Activated naive CD8-positive, alpha-beta T cell treated with anti-CD3 and anti-CD28 coated beads, Interleukin-2, amount 50 U/mL, for 24 hours (primary cell): ENCODE results near the gene B4GALNT1.
A peak's percentile ranks its signal among the peaks of the same experiment; 100 is the strongest.
"Not testable (repeated sequence)": the region's sequence is repeated elsewhere in the genome, so short reads cannot be mapped to it uniquely, and the experiment has no call there.

Experiments
- ATAC-seq: fragments of 150-1000 bp; cut with Tn5 transposase; one replicate; pipeline ENCODE4 v1.10.0; 2021
- DNase-seq: peaks from one replicate; pipeline ENCODE4 v3.0.0; 2021
- H3K27ac Mint-ChIP-seq: one replicate; pipeline ENCODE4 v1.8.0; 2021; ENCODE audit warnings: mild to moderate bottlenecking, mixed read lengths
- H3K27me3 Mint-ChIP-seq: one replicate; pipeline ENCODE4 v1.8.0; 2021; ENCODE audit warnings: mixed read lengths
- H3K36me3 Mint-ChIP-seq: one replicate; pipeline ENCODE4 v1.8.0; 2021; ENCODE audit warnings: low read depth, mixed read lengths
- H3K4me1 Mint-ChIP-seq: one replicate; pipeline ENCODE4 v1.8.0; 2021; ENCODE audit warnings: mixed read lengths
- H3K4me3 Mint-ChIP-seq: one replicate; pipeline ENCODE4 v1.8.0; 2021; ENCODE audit warnings: mild to moderate bottlenecking, moderate library complexity, mixed read lengths
- H3K9me3 Mint-ChIP-seq: one replicate; pipeline ENCODE4 v1.8.0; 2021; ENCODE audit warnings: mixed read lengths

B4GALNT1 gene

DNA sequence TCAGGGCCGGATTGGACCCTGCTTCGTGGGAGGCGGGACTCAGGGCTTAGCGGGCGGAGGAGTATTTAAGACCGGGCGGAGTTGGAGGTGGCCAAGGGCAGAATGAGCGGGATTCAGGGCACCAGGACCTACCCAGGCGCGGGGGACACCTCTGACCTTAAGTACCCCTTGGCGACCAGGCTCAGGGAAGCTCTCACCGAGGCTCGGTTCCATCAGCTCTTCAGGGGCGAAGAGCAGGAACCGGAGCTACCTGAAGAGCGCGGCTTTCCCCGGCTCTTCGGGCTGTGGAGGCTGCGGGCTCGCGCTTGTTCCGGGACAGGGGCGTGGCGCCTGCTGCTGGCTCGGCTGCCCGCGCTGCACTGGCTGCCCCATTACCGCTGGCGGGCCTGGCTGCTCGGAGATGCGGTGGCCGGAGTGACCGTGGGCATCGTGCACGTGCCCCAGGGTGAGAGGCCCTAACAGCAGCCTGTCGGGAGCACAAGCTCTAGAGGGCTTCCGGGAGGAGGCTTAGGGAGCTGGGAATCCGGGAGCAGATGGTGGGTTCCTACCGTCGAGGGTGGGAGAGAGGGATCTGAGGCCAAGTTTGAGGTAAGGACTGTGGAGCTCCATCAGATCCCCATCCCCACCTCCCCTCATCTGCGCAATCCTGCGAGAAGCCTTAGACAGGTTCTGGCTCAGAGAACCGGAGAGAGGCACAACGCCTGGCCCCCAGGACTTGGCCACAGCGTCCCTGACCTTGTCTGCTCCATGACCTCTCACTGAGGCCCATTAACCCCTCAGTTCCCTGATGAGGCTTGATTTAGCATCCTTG, 13.4 kb downstream of the B4GALNT1 start:
- DNase-seq (no peak), ATAC-seq (no peak)
- no peak overlapping the region for H3K4me3 Mint-ChIP-seq
- no peaks in the 10 kb centered on the region for H3K36me3 Mint-ChIP-seq
- no peak overlapping the region for H3K27ac Mint-ChIP-seq
- peaks cover 87% of the 10 kb centered on the region for H3K27me3 Mint-ChIP-seq
- H3K4me1 Mint-ChIP-seq: peaks cover 24% of the 10 kb centered on the region
- H3K9me3 Mint-ChIP-seq: no peaks in the 10 kb centered on the region

DNA sequence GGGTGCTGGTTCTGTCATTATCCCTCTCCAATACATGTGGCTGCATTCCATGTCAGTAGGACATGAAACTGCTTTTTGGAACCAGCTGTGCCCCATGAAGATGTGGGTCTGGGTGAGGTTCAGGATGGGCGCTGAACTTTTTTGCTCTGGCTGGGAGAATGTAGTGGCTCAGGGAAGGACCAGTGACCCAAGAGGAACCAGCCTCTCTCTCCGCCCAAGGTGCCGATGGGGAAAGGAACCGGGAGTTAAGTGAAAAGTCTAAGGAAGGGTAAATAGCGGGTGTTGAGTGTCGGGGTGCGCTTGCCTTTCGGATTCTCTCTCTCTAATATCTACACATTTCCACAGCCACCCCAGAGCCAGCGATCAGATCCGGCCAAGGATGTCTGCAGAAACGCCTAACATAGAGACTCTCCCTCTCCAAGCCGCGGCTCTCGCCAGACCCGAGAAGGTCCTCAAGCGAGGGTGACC, 14.0 kb downstream of the B4GALNT1 start:
- ATAC-seq: no peak
- no peak overlapping the region for H3K4me3 Mint-ChIP-seq
- H3K9me3 Mint-ChIP-seq: no peaks in the 10 kb centered on the region
- H3K4me1 Mint-ChIP-seq: peaks cover 24% of the 10 kb centered on the region
- no peak overlapping the region for H3K27ac Mint-ChIP-seq
- no peaks in the 10 kb centered on the region for H3K36me3 Mint-ChIP-seq
- H3K27me3 Mint-ChIP-seq: peaks cover 80% of the 10 kb centered on the region
- DNase-seq: no peak

DNA sequence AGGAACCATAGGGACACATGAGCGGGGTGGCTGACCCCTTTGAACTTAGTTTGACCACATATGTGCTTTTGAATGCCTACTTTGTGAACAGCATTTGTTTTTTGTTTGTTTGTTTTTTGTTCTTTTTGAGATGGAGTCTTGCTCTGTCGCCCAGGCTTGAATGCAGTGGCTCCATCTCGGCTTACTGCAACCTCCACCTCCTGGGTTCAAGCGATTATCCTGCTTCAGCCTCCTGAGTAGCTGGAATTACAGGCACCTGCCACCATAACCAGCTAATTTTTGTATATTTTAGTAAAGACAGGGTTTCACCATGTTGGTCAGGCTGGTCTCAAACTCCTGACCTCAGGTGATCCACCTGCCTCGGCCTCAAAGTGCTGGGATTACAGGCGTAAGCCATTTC, 14.6 kb downstream of the B4GALNT1 start:
- not testable (repeated sequence) for ATAC-seq, H3K36me3 Mint-ChIP-seq, H3K9me3 Mint-ChIP-seq, H3K4me3 Mint-ChIP-seq, DNase-seq, H3K27ac Mint-ChIP-seq
- Mint-ChIP-seq H3K27me3 (peaks cover 75% of the 10 kb centered on the region), H3K4me1 (peaks cover 24% of the 10 kb centered on the region)

DNA sequence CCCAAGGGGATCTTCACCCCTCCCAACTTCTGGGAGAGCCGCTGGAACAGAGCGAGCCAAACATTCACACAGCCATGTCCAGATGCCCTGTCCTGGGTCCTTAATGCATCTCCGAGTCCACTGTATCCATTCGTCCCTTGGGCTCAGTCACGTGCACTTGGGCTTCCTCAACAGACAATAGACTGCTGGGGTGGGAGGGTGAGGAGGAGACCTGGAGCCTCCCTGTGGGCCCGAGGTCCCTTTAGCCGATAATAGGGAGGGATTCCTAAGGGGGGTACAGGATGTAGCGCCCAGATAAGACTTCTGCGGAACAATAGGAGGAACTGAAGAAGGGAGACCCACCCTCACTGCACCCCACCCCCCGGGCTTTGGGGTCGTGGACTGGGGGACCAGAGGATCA, 15.1 kb downstream of the B4GALNT1 start:
- ATAC-seq (no peak), DNase-seq (no peak)
- peaks cover 71% of the 10 kb centered on the region for H3K27me3 Mint-ChIP-seq
- no peaks in the 10 kb centered on the region for H3K36me3 Mint-ChIP-seq
- H3K9me3 Mint-ChIP-seq: no peaks in the 10 kb centered on the region
- H3K27ac Mint-ChIP-seq: no peak overlapping the region
- H3K4me3 Mint-ChIP-seq: no peak overlapping the region
- H3K4me1 Mint-ChIP-seq: peaks cover 24% of the 10 kb centered on the region

DNA sequence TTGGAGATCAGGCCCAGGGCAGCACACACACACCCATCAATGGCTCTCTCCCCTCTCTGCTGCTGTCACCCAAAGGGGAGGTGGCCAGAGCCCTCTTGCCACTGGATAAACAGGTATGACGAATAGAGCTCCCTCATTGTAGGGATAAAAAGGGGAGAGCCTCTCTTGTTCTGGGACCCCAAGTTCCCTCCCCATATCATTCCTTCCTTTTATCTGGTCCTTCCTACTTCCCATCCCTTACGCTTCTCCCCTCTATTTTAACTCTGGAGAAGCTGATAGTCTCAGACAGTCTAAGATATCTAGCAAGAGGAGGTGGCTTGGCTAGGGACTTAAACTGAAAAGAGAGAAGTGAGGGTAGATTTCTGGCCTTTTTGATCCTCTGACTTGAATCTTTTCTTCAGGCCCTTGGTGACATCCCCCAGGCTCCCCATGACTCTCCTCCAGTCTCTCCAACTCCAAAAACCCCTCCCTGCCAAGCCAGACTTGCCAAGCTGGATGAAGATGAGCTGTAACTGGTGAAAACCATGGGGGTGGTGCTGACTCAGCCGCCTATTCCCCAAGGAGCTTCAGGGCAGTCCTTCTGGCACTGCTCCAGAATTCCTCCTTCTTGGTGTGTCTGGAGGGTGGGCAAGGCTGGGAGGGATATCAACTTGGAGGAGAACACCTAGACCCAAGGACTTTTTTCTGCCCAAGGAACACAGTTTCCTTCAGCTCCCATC, 16.5 kb downstream of the B4GALNT1 start:
- Mint-ChIP-seq H3K27me3 (peaks cover 59% of the 10 kb centered on the region), H3K4me3 (no peak overlapping the region), H3K36me3 (no peaks in the 10 kb centered on the region), H3K4me1 (peaks cover 17% of the 10 kb centered on the region), H3K9me3 (no peaks in the 10 kb centered on the region), H3K27ac (no peak overlapping the region)
- ATAC-seq (no peak), DNase-seq (no peak)

DNA sequence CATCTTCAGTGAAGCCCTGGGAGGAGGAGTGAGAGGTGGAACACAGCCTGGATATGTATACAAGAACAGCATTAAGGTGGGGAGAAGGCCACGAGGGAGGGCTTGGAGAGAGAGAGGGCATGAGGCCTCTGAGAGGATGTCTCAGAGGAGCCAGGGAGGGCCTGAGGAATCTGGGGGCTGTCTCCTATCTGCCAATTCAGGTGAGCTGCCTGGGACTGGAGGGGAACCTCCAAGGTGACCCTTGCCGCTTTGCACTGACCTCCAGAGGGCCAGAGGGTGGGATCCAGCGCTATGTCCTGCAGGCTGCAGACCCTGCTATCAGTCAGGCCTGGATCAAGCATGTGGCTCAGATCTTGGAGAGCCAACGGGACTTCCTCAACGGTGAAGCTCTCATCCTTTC, 17.4 kb downstream of the B4GALNT1 start:
- H3K4me3 Mint-ChIP-seq: no peak overlapping the region
- peaks cover 51% of the 10 kb centered on the region for H3K27me3 Mint-ChIP-seq
- H3K4me1 Mint-ChIP-seq: peaks cover 12% of the 10 kb centered on the region
- ATAC-seq (no peak), DNase-seq (no peak)
- no peaks in the 10 kb centered on the region for H3K9me3 Mint-ChIP-seq
- H3K36me3 Mint-ChIP-seq: no peaks in the 10 kb centered on the region
- H3K27ac Mint-ChIP-seq: no peak overlapping the region

DNA sequence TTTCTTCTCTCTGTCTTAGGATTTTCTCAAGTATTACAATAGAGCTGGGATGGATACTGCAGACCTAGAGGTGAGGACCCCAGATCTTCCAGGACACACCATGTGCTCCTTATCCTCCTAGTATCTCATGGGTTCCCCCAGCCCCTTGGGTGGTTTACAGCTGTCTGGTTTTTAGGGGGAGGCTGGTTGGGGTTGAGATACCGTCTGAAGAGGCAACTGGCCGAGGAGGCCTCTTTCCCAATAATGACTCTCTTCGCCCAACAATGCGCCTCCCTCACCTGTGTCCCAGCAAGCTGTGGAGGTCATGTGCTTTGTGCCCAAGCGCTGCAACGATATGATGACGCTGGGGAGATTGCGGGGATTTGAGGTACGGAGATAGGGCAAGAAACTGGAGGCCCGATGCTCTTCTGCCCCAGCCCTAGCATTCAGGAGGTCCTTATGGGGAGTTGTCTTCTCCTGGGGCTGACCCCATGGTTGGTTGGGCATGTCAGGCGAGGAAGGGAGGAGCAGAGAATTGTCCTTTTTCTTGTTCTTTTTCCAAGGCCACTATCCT, 18.0 kb downstream of the B4GALNT1 start:
- ATAC-seq (no peak), DNase-seq (no peak)
- H3K27me3 Mint-ChIP-seq: peaks cover 49% of the 10 kb centered on the region
- no peaks in the 10 kb centered on the region for H3K36me3 Mint-ChIP-seq
- H3K4me1 Mint-ChIP-seq: peaks cover 12% of the 10 kb centered on the region
- no peaks in the 10 kb centered on the region for H3K9me3 Mint-ChIP-seq
- no peak overlapping the region for H3K27ac Mint-ChIP-seq
- H3K4me3 Mint-ChIP-seq: no peak overlapping the region

DNA sequence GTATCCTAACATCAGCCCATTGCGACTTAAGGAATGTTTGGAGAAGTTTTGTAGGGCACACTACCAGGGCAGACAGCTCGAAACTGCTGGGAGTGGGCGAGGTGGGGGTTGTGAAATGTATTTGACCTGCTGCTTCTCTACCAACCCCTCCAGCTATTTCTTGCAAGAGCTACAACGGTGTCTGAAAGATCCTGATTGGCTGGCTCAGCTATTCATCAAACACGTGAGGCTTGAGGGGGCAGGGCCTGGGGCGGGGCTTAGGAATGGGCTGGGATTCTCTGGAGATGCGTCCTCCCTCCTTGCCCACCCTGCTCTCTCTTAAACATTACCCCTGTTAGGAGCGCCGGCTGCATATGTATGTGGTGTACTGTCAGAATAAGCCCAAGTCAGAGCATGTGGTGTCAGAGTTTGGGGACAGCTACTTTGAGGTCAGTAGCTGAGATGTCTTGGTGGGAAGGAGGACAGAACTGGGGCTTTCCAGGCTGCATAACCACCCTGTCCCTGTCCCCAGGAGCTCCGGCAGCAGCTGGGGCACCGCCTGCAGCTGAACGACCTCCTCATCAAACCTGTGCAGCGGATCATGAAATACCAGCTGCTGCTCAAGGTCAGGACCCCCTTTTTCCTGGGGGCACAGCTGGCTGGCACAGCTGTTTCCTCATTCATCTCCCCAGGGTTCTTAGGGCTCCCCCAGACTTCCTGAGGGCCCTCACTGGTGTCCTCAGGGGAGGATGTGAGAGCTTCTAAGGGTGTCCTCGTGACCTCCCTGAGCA, 18.6 kb downstream of the B4GALNT1 start:
- H3K27ac Mint-ChIP-seq: no peak overlapping the region
- no peaks in the 10 kb centered on the region for H3K9me3 Mint-ChIP-seq
- DNase-seq: peak; percentile 41
- no peak for ATAC-seq
- H3K4me1 Mint-ChIP-seq: peaks cover 12% of the 10 kb centered on the region
- no peak overlapping the region for H3K4me3 Mint-ChIP-seq
- peaks cover 44% of the 10 kb centered on the region for H3K27me3 Mint-ChIP-seq
- no peaks in the 10 kb centered on the region for H3K36me3 Mint-ChIP-seq

DNA sequence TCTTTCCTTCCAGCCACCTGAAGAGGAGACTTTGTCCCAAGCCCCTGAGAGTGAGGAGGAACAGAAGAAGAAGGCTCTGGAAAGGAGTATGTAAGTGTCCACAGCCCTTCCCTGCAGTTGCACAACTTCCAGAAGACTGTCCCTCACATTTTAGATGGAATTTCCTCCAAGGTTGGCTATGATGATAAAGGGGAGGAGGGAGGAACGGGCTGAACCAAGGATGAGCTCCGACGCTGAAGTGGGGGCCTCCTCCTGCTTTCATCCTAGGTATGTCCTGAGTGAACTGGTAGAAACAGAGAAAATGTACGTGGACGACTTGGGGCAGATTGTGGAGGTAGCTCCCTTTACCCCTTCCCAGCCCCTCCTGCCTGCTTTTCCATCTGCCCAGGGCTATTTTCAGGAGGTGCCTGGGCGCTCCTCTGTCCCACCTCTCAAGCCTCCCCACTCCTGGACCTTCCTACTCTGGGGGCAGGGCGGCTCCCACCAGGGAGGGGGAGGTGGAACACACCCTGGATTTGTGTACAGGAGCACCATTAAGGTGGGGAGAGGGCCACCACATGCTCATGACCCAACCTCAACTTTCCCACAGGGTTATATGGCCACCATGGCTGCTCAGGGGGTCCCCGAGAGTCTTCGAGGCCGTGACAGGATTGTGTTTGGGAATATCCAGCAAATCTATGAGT, 19.4 kb downstream of the B4GALNT1 start:
- no peak overlapping the region for H3K27ac Mint-ChIP-seq
- no peak for ATAC-seq
- H3K27me3 Mint-ChIP-seq: peaks cover 36% of the 10 kb centered on the region
- H3K4me1 Mint-ChIP-seq: peaks cover 9% of the 10 kb centered on the region
- no peak overlapping the region for H3K4me3 Mint-ChIP-seq
- no peaks in the 10 kb centered on the region for H3K9me3 Mint-ChIP-seq
- no peaks in the 10 kb centered on the region for H3K36me3 Mint-ChIP-seq
- no peak for DNase-seq

DNA sequence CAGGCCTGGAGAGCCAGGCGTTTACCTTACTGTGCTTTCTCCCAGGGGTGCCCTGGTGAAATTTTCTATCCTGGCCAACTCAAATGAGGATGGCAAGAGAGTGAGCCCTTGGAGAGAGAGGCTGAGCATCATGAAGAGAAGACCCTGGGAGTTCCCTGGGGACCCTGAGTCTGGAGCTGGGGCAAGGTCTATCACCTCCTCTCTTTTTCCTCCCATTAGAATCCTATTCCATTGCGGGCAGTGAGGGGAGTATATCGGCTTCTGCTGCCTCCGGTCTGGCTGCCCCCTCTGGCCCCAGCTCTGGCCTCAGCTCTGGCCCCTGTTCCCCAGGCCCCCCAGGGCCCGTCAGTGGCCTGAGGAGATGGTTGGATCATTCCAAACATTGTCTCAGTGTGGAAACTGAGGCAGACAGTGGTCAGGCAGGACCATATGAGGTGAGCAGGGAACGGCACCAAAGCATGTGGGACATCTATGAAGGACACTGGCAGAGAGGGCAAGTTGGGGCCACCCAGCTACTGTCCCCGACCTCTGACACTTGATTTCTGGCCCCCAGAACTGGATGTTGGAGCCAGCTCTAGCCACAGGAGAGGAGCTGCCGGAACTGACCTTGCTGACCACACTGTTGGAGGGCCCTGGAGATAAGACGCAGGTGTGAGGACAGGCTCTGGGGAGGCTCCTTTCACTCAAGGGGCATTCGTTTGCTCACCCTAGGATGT, 20.1 kb downstream of the B4GALNT1 start:
- no peaks in the 10 kb centered on the region for H3K9me3 Mint-ChIP-seq
- no peak overlapping the region for H3K27ac Mint-ChIP-seq
- H3K4me3 Mint-ChIP-seq: no peak overlapping the region
- ATAC-seq (no peak), DNase-seq (no peak)
- peaks cover 29% of the 10 kb centered on the region for H3K27me3 Mint-ChIP-seq
- peaks cover 9% of the 10 kb centered on the region for H3K4me1 Mint-ChIP-seq
- no peaks in the 10 kb centered on the region for H3K36me3 Mint-ChIP-seq

DNA sequence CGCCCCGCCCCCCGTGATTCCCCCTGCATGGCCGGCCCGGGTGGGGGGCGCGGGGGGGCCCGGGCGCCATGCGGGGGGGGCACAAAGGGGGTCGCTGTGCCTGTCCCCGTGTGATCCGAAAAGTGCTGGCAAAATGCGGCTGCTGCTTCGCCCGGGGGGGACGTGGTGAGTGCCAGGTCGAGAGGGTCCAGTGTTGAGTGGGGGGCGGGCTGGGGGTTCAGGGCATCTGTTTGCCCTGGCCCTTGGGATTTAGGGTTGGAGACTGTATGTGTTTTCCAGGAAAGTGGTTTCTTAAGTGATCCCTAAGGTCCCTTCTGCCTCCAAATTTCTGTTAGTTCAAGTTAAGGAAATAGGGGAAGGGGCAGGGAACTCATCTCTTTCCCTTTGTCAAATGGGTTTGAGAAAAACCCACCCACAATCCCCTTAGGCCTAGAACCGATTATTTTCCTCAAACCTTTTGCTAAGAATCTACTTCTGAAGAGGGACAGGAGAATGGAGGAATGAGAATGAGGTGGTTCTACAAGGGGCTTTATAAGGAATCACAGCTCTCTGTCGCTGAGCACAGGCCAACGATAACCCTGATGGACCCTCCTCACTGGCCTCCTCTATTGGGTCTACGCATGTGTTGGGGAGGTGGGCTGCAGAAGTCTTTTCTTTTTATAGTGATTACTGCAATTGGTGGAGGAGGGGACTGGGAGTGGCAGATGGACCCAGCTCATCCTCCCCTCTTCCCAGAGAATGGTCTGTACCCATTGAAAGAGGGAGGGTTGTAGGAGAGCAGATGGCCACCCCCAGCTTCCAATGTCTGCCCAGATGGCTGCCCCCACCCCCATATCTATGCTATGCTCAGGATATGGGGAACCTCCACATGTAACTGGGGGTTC, 20.9 kb downstream of the B4GALNT1 start:
- Mint-ChIP-seq H3K27me3 (peaks cover 23% of the 10 kb centered on the region), H3K27ac (no peak overlapping the region), H3K36me3 (no peaks in the 10 kb centered on the region), H3K9me3 (no peaks in the 10 kb centered on the region), H3K4me1 (peaks cover 9% of the 10 kb centered on the region), H3K4me3 (peak overlapping the region; percentile 51)
- ATAC-seq (no peak), DNase-seq (no peak)

DNA sequence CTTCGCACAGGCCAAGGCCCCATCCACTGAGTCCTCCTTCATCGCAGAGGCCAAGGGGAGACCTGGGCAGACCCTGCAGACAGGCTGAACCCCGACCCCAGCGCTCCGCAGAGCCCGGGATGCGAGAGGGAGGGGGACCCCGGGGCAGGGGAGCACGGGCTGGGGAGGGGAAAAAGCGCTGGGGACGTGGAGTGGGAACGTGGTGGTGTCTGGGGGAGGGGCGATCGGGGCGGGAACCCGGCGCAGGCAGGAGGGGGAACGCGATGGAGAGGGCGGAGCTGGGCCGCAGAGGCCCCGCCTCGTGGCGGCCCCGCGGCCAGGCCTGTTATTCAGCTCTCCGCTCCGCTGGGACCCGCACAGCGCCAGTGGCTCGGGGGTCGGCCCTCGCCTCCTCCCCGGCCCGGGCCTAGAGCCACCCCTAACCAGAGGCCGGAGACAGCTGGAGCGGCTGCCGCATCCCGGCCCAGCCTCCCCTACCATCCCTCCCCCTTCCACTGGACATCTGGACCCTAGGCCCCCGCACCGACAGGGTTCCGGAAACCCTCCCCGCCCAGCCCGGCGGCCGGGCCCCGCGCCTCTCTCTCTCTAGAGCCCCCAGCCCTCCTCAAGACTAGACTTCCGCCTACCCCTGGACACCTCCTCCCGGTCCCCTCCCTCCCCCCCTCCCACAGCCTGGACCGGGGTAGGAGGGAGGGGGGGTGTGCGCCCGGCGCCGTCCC, 21.7 kb downstream of the B4GALNT1 start, which contains the start of gene ARHGEF25:
TSS of gene ARHGEF25 (plus strand) at position 328 of the 719 bp plus-strand sequence. CDS start 460 bp downstream, outside the sequence.
- Mint-ChIP-seq H3K9me3 (no peaks in the 10 kb centered on the region), H3K27ac (no peak within 1 kb of the TSS), H3K27me3 (peaks cover 17% of the 10 kb centered on the region), H3K4me3 (peak within 1 kb of the TSS; percentile 56), H3K4me1 (peaks cover 9% of the 10 kb centered on the region), H3K36me3 (no peaks in the 10 kb centered on the region)
- DNase-seq (peak; percentile 72), ATAC-seq (peak; percentile 79)
